Heart left ventricle (tissue), 13 donors: ENCODE data around the gene FZD10.

Experiments
- CTCF ChIP-seq, 12 donors: fragments of 200-600 bp; sonication (generic) in 4 of 12; IDR thresholded peaks; one replicate each; pipeline versions ENCODE4 v1.5.0 to v1.8.0; 2018 to 2022; ENCODE audit warnings: antibody characterized with exemption in 12 of 12, mild to moderate bottlenecking in 5 of 12
- POLR2A ChIP-seq, 2 donors: fragments of 450-650 bp; IDR thresholded peaks; one replicate each; pipeline ENCODE4 v1.6.1; 2017; ENCODE audit warnings: antibody characterized with exemption in 2 of 2, mild to moderate bottlenecking in 2 of 2, moderate library complexity in 2 of 2
- donor health status: ischemic (EF 13 %, LVEDD 7.1; RV severe dilation, severe dysfunction).
- donor health status: DM: no; HTN: yes; CAD: no.
- donor health status: DM: no; HTN: no; CAD: no.
- donor health status: ischemic (EF 25% LVEDD 6.9; RV normal size, moderate dysfunction).
- donor health status: ischemic (EF 25% LVEDD 5.7; RV mildly dilated, moderate dysfunction).
- donor health status: ischemic (EF 35%, LVEDD 5.7; RV mildly dilated, moderate dysfunction).
- donor health status: nonischemic (EF 11% LVEDD 7.7; RV severe dilation, severe dysfunction).
- donor health status: DM: yes; HTN: yes; CAD: no.
- donor health status: PGD.
- donor health status: ischemic (EF 29% LVEDD 5.4; RV normal size, mild dysfunction).
- donor health status: nonischemic (EF 23%, LVEDD 6.1; RV moderate dilation, normal function).

GRCh38 chr12:130178282-130178681 is 16.0 kb downstream of the FZD10 start:
- no peak for TF ChIP-seq POLR2A (IDR thresholded peaks at IDR 0.05)
- no peak for TF ChIP-seq CTCF (IDR thresholded peaks at IDR 0.05)
